Panc1 (cell line): Measurements from ENCODE around the gene MR1.

ENCODE experiments used
- CTCF ChIP-seq: fragments of 450-650 bp; IDR thresholded peaks from 2 replicates; pipeline ENCODE4 v1.5.1; 2017; ENCODE audit warnings: mild to moderate bottlenecking
- REST ChIP-seq, 2 experiments: IDR thresholded peaks; 2 replicates each; pipeline ENCODE4 v1.6.1; 2011 to 2012; ENCODE audit warnings: low read depth in 2 of 2, control low read depth in 1 of 2, low read length in 1 of 2, mild to moderate bottlenecking in 1 of 2, moderate library complexity in 1 of 2; ENCODE audit not compliant: insufficient read depth in 1 of 2

GRCh38 chr1:181076852-181077251 is 43.1 kb downstream of the MR1 start:
- TF ChIP-seq CTCF (no peak), REST (IDR thresholded peaks at IDR 0.05; ENCODE audit: insufficient read depth in 1 of 2, low read depth in 2 of 2, low read length in 1 of 2) (no peak)
